ENCODE measurements around the gene AKR1C4.
"Not testable (repeated sequence)": the region's sequence is repeated elsewhere in the genome, so short reads cannot be mapped to it uniquely, and the experiment has no call there.

AKR1C4 gene

DNA sequence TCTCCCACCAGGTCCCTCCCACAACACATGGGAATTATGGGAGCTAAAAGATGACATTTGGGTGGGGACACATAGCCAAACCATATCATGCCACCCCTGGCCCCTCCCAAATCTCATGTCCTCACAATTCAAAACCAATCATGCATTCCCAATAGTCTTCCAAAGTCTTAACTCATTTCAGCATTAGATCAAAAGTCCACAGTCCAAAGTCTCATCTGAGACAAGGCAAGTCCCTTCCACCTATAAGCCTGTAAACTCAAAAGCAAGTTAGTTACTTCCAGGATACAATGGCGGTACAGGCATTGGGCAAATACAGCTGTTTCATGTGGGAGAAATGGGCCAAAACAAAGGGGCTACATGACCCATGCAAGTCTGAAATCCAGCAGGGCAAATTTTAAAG, 13.1 kb downstream of the AKR1C4 start:
- not testable (repeated sequence) for DNase-seq

DNA sequence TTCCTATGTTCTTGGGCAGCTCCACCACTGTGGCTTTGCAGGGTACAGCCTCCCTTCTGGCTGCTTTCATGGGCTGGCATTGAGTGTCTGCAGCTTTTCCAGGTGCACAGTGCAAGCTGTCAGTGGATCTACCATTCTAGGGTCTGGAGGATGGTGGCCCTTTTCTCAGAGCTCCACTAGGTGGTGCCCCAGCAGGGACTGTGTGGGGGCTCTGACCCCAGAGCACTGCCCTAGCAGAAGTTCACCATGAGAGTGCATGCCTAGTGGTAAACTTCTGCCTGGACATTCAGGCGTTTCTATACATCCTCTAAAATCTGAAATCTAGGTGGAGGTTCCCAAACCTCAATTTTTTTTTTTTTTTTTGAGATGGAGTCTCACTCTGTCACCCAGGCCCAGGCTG, 13.6 kb downstream of the AKR1C4 start:
- DNase-seq = not testable (repeated sequence)

DNA sequence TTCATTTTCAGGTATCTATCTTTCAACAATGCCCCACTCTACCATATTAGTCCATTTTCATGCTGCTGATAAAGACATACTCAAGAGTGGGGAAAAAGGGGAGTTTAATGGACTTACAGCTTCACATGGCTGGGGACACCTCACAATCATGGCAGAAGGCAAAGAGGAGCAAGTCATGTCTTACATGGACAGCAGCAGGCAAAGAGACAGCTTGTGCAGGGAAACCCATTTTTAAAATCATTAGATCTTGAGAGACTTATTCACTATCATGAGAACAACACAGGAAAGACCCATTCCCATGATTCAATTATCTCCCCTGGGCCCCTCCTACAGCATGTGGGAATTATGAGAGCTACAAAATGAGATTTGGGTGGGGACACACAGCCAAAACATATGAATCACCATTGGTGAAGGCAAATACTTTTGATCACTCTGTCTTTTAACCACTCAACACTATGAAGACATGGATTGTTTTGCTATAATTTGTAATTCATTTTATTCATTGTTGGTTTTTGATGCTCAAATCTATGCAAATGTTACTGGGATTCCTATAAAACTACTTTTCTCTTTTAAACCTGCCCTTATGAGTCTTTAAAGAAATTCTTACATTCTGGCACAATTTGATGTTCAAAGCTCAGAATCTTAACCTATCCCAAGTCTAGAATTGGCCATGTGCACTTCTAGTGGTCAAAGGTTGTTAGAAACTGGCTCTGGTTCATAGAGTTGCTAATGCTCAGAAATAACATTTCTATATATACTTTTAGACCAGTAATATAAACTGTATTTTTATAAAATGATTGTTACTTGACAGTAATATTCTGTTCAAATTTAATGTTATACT, 15.3 kb downstream of the AKR1C4 start:
- no peak for DNase-seq

DNA sequence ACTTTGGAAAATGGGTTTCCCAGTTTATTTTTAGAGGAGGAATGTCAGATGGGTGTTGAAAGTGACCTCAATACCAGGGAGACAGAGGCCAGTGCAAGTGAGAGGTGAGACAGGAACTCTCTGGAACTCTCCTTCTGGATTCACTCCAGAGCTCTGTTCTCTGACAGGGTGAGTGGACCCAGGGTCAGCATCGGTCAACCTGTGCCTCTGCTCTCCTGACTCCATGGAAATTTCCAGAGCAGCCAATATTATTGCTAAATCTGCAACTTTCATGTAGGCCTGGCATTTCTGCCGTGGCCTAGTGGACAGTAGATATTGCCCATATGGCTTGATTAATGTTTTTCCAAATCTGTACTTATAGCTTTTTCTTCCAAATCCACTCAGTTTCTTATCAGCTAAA, 20.2 kb downstream of the AKR1C4 start:
- no peak for DNase-seq

DNA sequence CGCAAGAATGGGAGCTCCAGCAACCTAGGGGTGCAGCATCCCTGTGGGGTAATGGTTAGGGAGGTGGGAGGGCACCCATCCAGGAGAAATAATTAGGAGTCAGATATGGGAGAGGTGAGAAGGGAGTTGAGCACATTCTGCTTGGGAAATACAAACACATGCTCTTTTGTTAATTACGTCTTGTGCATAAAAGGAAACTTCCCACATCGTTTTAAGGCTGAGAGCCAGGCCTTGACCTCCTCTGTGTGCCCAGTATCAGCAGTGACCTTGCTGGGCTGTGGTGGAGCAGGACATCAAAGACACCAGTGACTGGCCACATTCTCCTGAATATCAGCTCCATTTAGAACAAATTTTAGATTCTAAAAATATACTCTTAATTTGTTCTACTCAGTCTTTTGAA, 22.6 kb downstream of the AKR1C4 start:
- DNase-seq = no peak

DNA sequence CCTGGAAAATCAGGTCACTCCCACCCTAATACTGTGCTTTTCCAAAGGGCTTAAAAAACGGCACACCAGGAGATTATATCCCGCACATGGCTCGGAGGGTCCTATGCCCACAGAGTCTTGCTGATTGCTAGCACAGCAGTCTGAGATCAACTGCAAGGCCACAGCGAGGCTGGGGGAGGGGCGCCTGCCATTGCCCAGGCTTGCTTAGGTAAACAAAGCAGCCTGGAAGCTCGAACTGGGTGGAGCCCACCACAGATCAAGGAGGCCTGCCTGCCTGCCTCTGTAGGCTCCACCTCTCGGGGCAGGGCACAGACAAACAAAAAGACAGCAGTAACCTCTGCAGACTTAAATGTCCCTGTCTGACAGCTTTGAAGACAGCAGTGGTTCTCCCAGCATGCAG, 26.3 kb downstream of the AKR1C4 start:
- not testable (repeated sequence) for DNase-seq

DNA sequence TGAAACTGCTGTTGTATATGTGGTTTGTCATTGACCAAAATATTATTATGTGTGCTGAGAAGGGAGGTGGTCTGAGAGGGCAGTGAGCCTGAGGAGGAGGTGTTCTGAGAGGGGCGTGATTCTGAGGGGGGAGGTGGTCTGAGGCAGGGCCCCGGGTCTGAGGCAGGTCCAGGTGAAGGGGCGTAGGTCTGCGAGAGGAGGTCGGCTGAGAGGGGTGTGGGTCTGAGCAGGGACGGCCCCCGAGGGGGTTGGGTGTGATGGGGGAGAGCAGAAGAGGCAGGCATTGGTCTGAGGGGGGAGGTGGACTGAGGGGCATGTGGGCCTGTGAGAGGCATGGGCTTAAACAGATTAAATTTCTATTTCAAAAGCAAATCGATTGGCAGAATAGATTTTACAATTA, 32.4 kb downstream of the AKR1C4 start:
- no peak for DNase-seq

DNA sequence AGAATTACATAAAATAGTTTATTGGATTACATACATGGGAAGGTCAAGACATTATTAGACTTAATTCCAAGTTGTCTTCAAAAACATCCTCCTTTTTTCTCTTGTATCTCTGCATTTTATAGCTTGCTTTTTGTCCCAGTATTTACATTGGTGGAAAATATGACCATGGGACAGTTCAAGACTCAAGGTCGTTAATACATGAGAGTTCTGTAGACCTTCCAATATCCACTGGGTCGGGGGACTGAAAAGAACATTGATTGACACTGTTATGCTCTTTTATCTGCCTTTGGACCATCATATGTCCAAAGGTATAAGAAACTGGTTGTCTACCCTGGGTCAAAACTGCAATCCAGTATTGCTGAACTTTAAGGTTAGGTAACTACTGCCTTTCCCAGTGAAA, 36.7 kb downstream of the AKR1C4 start:
- no peak for DNase-seq

DNA sequence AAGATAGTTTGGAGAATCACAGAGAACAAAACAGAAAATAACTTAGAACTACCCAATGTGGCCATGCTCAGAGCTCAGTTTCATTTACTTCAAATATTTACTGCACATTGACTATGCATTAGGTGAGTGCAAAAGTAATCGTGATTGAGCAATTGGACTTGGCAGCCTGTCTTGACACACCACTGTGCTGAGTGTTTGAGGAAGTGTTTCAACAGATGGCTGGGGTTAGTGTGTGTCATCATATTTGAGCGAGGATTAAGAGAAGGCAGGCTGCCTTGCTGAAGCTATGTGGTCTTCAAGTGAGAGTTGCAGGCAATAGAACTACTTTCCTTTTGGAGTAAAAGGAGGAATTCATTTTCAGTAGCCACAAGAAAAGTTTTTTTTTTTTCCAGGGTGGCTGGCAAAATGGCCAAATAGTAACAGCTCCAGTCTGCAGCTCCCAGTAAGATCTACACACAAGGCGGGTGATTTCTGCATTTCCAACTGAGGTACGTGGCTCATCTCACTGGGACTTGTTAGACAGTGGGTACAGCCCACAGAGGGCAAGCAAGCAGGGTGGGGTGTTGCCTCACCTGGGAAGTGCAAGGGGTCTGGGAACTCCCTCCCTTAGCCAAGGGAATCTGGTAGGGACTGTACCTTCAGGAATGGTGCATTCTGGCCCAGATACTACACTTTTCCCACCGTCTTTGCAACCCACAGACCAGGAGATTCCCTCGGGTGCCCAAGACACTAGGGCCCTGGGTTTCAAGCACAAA, 37.6 kb downstream of the AKR1C4 start:
- peak; percentile 93 for DNase-seq

DNA sequence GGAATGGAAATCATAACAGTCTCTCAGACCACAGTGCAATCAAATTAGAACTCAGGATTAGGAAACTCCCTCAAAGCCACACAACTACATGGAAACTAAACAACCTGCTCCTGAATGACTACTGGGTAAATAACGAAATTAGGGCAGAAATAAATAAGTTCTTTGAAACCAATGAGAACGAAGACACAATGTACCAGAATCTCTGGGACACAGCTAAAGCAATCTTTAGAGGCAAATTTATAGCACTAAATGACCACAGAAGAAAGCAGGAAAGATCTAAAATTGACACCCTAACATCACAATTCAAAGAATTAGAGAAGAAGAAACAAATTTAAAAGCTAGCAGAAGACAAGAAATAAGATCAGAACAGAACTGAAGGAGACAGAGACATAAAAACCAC, 40.9 kb downstream of the AKR1C4 start:
- not testable (repeated sequence) for DNase-seq

DNA sequence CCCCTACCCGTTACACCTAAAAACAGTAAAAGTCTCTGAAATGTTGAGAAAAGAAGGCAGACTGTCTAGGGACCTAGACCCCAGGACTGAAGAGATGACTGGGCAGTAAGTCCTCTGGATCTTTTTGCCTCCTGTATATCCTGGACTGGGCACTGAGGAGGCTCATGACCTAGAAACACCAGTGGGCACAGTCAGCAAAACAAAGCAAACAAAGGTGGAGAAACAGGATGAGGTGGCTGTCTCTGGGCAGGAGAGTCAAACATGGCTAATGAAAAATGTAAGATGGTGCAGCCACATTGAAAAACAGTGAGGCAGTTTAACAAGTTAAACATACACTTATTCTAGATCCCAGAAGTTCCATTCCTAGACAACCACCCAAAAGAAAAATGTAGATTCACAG, 45.9 kb downstream of the AKR1C4 start:
- no peak for DNase-seq

DNA sequence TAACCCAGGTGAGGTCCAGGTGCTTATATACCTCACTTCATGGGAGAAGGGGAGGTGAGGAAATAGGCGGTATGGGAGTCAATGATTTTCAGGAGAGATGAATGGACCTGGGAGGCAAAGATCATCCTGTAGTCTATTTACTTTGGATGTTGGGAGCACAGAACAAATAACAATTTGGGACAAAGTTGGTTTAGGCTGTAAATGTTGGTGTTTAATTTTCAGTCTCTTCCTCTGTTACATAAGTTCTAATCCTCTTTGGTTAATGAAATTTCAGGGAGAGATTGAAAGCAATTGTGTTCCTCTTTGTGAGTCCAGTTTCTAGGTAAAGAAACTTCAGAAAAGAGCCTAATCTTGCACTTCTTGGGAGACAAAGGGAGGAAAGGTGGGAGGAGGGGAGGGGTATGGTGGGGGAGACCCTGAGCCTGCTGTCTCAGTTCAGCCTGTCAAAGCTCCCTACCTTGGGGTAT, 46.9 kb downstream of the AKR1C4 start:
- DNase-seq = no peak

DNA sequence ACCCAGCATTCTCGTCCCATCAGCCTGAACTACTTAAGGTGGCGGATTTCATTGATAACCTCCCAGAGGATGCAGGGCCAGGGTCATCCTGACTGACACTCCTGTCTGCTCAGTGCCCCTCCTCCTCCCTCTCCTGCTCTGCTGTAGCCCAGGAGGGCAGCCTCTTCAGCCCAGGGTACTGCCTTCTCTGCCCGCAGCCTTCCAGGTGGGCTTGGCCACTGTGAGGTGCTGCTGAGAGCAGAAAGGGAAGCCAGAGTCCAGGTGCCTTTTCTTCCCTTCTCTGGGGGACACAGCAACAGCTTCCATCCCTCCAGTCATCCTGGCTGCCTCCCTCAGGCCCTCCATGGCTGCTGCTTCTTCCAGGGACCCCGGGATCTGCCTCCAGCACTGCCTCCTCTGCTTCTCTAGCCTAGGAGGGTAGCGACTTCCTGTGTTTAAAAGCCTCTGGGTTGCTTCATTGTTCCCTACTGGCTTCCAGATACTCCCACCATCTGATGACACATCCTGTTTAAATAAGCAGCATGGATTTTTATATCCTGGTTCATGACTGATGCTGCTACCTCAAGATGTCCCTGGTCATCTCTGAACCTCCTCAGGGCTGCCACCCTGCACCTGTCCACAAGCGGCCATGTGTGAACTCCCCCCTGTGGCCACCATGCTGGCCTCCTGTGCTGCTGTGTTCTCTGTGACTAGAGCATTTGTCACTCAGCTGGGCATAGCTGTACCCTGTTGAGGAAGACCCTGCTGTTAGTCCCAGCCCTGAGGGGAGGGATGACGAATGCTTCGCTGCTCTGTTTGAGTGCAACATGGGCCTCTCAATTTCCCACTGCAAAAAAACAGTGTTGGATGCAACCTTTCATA, 55.8 kb downstream of the AKR1C4 start:
- DNase-seq = no peak

DNA sequence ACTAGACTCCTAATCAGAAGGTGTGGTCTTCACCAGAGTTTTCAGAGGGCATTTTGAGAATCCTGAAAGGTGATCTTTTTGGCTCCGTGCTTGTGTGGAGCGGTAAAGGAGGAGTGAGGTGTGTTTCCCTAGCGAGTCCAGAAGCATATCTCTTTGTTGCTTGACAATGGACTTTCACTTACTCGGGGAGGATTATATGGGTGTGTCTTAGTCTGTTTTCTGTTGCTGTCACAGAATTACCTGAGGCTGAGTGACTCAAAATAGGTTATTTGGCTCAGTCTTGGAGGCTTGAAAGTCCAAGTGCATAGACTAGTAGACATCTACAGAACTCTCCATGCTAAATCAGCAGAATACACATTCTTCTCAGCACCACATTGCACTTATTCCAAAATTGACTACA, 57.9 kb downstream of the AKR1C4 start:
- no peak for DNase-seq

DNA sequence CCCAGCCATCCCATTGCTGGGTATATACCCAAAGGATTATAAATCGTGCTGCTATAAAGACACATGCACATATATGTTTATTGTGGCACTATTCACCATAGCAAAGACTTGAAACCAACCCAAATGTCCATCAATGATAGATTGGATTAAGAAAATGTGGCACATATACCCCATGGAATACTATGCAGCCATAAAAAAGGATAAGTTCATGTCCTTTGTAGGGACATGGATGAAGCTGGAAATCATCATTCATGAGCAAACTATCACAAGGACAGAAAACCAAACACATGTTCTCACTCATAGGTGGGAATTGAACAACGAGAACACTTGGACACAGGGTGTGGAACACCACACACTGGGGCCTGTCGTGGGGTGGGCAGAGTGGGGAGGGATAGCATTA, 61.1 kb downstream of the AKR1C4 start:
- DNase-seq = not testable (repeated sequence)

DNA sequence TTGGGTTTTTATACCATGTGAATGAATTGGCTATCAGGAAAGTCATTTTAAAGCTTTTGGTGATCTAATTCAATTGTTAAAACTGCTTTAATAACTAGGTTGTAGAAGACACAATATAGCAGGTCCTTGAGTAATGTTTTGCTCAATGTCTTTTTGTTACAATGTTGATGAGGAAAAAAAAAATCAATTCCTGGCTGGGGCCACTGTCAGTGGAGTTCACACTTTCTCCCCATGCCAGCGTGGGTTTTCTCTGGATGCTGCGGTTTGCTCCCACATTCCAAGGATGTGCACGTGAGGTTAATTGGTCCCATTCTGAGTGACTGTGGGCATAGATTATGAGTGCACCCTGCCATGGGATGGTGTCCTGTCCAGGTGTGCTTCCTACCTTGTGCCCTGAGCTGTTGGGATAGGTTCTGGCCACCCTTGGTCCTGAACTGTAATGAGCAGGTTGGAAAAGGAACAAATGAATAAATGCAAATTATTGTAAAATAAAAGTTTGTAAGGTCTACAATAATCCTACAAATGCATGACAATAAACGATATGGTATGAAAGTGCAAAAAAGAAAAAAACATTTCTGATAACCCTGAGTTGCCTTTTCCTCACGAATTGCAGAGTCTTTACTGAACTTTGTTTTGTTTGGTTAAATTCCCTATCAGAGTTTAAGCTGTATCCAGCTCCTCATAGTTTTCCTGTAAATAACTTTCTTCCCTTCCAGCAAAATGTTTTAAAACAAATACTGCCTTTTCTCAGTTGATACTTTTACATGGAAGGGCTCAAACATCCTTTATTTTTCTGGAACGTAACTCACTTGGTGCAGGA, 62.7 kb downstream of the AKR1C4 start:
- DNase-seq = no peak

DNA sequence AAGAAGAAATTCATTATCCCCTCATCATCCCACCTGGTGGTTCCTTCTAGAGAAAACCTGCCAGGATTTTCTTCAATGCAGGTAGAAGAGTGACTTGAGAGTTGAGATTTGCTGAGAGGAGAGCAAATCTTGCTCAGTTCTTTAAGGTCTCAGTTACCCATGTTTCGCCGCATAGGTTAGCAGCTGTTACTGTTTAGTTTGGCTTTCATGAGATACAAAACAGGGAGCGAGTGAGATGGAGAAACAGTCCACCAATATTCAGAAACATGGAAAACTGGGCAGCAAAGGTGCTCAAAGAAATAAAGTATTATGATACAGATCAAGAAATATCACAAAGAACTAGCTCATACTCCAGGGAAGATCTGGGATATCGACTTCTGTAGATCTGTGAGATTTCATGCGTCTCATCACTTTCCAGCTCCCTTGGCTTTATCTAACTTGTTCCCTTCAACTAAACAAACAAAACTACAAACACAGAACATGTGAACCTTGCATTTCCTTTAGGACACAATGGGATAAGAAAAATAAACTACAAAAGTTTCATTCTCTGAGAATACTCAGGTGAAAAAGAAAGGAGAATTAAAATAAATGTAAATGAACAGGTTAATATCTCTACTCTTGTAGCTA, 63.4 kb downstream of the AKR1C4 start:
- no peak for DNase-seq

DNA sequence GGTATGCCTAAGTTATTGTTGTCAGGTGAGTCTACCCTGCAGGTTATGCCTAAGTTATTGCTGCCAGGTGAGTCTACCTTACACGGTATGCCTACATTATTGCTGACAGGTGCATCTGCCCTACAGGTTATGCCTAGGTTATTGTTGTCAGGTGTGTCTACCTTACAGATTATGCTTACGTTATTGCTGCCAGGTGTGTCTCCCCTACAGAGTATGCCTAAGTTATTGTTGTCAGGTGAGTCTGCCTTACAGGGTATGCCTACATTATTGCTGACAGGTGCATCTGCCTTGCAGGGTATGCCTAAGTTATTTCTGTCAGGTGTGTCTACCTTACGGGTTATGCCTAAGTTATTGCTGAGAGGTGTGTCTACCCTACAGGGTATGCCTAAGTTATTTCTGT, 64.2 kb downstream of the AKR1C4 start:
- DNase-seq = no peak

DNA sequence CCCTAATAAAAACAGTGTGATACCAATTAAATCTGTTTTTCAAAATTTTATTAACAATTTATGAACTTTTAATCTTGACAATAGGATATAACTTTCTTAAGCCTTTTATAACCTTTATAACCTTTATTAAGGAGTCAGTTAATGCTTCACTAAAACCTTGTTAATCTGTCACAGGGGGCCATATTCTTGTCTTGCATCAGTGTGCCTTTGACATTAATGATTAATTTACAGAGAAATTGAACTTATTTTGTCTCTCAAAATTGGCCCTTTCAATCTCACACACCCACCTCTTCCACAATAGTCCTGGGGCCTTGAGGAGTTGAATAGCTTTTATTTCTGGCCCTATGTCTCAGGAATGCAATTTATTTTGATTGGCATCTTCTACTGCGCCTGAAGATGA, 68.5 kb downstream of the AKR1C4 start:
- no peak for DNase-seq

DNA sequence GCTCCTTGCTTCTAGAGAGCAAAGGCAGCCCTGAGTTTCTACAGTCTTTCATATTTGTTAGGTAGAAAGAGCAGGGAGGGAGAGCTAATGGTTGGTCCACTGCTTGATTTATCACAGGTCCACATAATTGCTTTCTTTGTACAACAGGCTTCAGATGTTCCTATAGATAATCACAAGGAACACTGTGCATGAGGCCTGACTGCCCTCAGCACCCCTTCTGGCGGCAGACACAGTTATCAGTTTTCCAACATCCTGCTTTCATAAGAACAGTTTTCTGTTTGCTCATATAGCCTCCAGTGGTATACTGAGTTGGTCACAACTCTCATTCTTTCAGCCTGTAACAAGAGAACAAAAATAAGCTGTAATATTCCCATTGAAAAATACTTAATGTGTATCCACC, 69.7 kb downstream of the AKR1C4 start:
- DNase-seq = no peak

DNA sequence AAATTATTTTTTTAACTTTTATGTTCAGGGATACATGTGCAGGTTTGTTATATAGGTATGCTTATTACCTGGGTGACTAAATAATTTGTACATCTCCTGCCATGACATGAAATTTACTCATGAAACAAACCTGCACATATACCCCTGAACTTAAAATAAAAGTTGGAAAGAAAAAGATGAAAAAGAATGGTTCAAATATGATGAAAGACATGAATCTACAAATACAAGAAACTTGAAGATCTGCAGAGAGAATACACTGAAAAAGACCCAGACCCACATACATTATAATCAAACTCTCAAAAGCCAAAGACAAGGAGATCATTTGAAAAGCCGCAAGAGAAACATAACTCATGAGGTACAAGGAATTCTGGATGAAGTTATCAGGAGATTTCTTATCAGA, 70.2 kb downstream of the AKR1C4 start:
- DNase-seq = no peak

DNA sequence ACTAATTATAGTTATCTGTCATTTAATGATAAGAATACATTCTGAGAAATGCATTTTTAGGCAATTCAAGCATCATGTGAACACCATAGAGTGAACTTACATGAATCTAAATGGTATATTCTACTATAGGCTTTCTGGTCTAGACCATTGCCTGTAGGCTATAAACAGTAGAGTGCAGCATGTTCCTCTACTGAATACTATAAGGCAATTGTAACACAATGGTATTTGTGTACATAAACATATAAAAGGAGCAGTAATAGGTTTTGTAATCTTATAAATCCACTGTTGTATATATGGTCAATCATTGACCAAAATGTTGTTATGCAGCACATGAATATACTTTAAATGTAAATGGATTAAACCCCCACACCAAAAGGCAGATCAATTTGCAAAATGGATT, 71.6 kb downstream of the AKR1C4 start:
- DNase-seq = no peak
